ENCODE results near the gene MORN1. TPM values are rescaled to one million over a fixed set of nuclear protein-coding genes. Genes with fewer than 3 reads are reported as not detected.

MORN1 gene
- polyA plus RNA-seq, 1 donor (not counting 4 experiments of a cell fraction or from before 2014, with no cell fraction given), result 2.1 TPM

- no peaks in the 10 kb centered on the region for H3K27me3 ChIP-seq (ENCODE audit: control insufficient read depth, extremely low read depth, insufficient read depth, low read length)
- H4K20me1 ChIP-seq (ENCODE audit: control insufficient read depth, extremely low read depth, insufficient read depth, low read length), result peaks cover 33% of the 10 kb centered on the region
- H3K79me2 ChIP-seq (ENCODE audit: control insufficient read depth, insufficient read depth, low read length), result peaks cover 94% of the 10 kb centered on the region
- H3K27ac ChIP-seq (ENCODE audit: control insufficient read depth, insufficient read depth, low read length), result no peak overlapping the region
- no peak overlapping the region for H3K4me3 ChIP-seq (ENCODE audit: control insufficient read depth in 2 of 3, extremely low read depth in 1 of 3, insufficient read depth in 2 of 3, low read depth in 1 of 3, low read length in 3 of 3)
- no peak for DNase-seq (ENCODE audit: low read depth, low spot score)
- no peak overlapping the region for H3K9ac ChIP-seq (ENCODE audit: control insufficient read depth, extremely low read depth, insufficient read depth, low read length)
- dilution Hi-C loops (cut with MboI; ENCODE audit: extremely low pct_ligation_motif_present, low sequenced_read_pairs), result loop anchor here (10.0 kb wide), 1 partner anchor 80 kb away; the partner anchor contains the start of gene FAAP20
- H2AFZ ChIP-seq (ENCODE audit: control insufficient read depth, low read length), result no peak overlapping the region
- H3K36me3 ChIP-seq (ENCODE audit: control insufficient read depth in 2 of 2, extremely low read depth in 1 of 2, insufficient read depth in 2 of 2, low read length in 2 of 2), result peaks cover 0 to 2% of the 10 kb centered on the region in 2 experiments
- H3K9me3 ChIP-seq (ENCODE audit: control insufficient read depth, low read depth, low read length), result no peaks in the 10 kb centered on the region
- FAIRE-seq, result no peak
- TF ChIP-seq EZH2 (IDR thresholded peaks at IDR 0.05; ENCODE audit: low read length), result no peak
- no peak for TF ChIP-seq CTCF (optimal IDR thresholded peaks at IDR 0.05 in 1 of 3, IDR thresholded peaks at IDR 0.05 in 1 of 3, conservative IDR thresholded peaks at IDR 0.05 in 1 of 3; ENCODE audit: extremely low read depth in 1 of 3, insufficient read depth in 2 of 3, low read length in 3 of 3)
- H3K4me2 ChIP-seq (ENCODE audit: control insufficient read depth, extremely low read depth, insufficient read depth, low read depth, low read length), result no peak overlapping the region
- peaks cover 6% of the 10 kb centered on the region for H3K9me1 ChIP-seq (ENCODE audit: control insufficient read depth, extremely low read depth, insufficient read depth, low read length)
- peaks cover 4% of the 10 kb centered on the region for H3K4me1 ChIP-seq (ENCODE audit: control insufficient read depth, extremely low read depth, insufficient read depth, low read length)
Measured at GRCh38 chr1:2274231-2274928, 117.0 kb downstream of the MORN1 start.

GRCh38 chr1:2273401-2274090 is 117.8 kb downstream of the MORN1 start:
- Histone ChIP-seq H3K27me3 (ENCODE audit: control insufficient read depth, extremely low read depth, insufficient read depth, low read length) (no peaks in the 10 kb centered on the region), H3K27ac (ENCODE audit: control insufficient read depth, insufficient read depth, low read length) (no peak overlapping the region), H3K36me3 (ENCODE audit: control insufficient read depth in 2 of 2, extremely low read depth in 1 of 2, insufficient read depth in 2 of 2, low read length in 2 of 2) (peaks cover 0 to 2% of the 10 kb centered on the region in 2 experiments), H2AFZ (ENCODE audit: control insufficient read depth, low read length) (no peak overlapping the region), H3K4me1 (ENCODE audit: control insufficient read depth, extremely low read depth, insufficient read depth, low read length) (peaks cover 4% of the 10 kb centered on the region), H4K20me1 (ENCODE audit: control insufficient read depth, extremely low read depth, insufficient read depth, low read length) (peaks cover 37% of the 10 kb centered on the region), H3K9ac (ENCODE audit: control insufficient read depth, extremely low read depth, insufficient read depth, low read length) (no peak overlapping the region), H3K9me3 (ENCODE audit: control insufficient read depth, low read depth, low read length) (no peaks in the 10 kb centered on the region), H3K4me3 (ENCODE audit: control insufficient read depth in 2 of 3, extremely low read depth in 1 of 3, insufficient read depth in 2 of 3, low read depth in 1 of 3, low read length in 3 of 3) (no peak overlapping the region), H3K4me2 (ENCODE audit: control insufficient read depth, extremely low read depth, insufficient read depth, low read depth, low read length) (no peak overlapping the region), H3K9me1 (ENCODE audit: control insufficient read depth, extremely low read depth, insufficient read depth, low read length) (peaks cover 6% of the 10 kb centered on the region), H3K79me2 (ENCODE audit: control insufficient read depth, insufficient read depth, low read length) (peaks cover 94% of the 10 kb centered on the region)
- TF ChIP-seq CTCF (optimal IDR thresholded peaks at IDR 0.05 in 1 of 3, IDR thresholded peaks at IDR 0.05 in 1 of 3, conservative IDR thresholded peaks at IDR 0.05 in 1 of 3; ENCODE audit: extremely low read depth in 1 of 3, insufficient read depth in 2 of 3, low read length in 3 of 3) (no peak), EZH2 (IDR thresholded peaks at IDR 0.05; ENCODE audit: low read length) (no peak)
- FAIRE-seq, result no peak
- DNase-seq (ENCODE audit: low read depth, low spot score), result no peak
- dilution Hi-C loops (cut with MboI; ENCODE audit: extremely low pct_ligation_motif_present, low sequenced_read_pairs), result loop anchor here (10.0 kb wide), 1 partner anchor 79 kb away; the partner anchor contains the start of gene FAAP20
